PC-3 (cell line): ENCODE data around the gene TMSB4X.

Source experiments
- CTCF ChIP-seq: fragments of 300-600 bp; sonication (generic); conservative IDR thresholded peaks from 2 replicates; pipeline ENCODE4 v1.5.1; 2017; ENCODE audit warnings: antibody characterized with exemption, low read depth, mild to moderate bottlenecking, low read length
- EZH2 ChIP-seq: fragments of 300-600 bp; sonication (generic); IDR thresholded peaks from one replicate; pipeline ENCODE4 v1.6.1; 2017; ENCODE audit warnings: antibody characterized with exemption, mild to moderate bottlenecking, low read length; ENCODE audit not compliant: unreplicated experiment
- EZH2phosphoT487 ChIP-seq: fragments of 300-600 bp; sonication (generic); IDR thresholded peaks from 2 replicates; pipeline ENCODE4 v1.6.1; 2018; ENCODE audit warnings: mild to moderate bottlenecking, antibody characterized with exemption, low read length, borderline replicate concordance

DNA sequence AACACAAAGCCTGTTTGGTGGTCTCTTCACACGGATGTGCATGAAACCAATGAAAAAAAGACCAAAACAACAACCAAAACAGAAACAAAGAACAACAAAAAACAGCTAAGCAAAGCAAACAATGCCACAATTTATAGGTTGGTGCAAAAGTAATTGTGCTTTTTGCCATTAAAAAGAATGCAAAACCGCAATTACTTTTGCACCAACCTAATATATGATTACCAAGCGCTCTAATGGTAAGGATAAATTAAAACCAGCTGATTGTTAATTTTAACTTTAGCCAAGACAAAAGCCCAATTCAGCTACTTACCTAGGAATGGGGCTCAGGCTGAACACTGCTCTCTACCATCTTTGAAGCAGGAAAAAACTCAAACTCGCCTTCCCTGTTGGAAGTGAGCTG lies 29.4 kb upstream of the TMSB4X start:
- TF ChIP-seq CTCF (no peak), EZH2 (no peak), EZH2phosphoT487 (no peak)
